HG03558 (cell line): ENCODE results near the gene CPED1.
"Not testable (repeated sequence)": the region's sequence is repeated elsewhere in the genome, so short reads cannot be mapped to it uniquely, and the experiment has no call there.

Source experiments
- ATAC-seq: cut with Tn5 transposase; IDR thresholded peaks from one replicate; pipeline ENCODE4 v1.9.1; 2021; ENCODE audit warnings: moderate number of reproducible peaks; ENCODE audit not compliant: unreplicated experiment; ENCODE audit errors: extremely low read depth

CPED1 gene

DNA sequence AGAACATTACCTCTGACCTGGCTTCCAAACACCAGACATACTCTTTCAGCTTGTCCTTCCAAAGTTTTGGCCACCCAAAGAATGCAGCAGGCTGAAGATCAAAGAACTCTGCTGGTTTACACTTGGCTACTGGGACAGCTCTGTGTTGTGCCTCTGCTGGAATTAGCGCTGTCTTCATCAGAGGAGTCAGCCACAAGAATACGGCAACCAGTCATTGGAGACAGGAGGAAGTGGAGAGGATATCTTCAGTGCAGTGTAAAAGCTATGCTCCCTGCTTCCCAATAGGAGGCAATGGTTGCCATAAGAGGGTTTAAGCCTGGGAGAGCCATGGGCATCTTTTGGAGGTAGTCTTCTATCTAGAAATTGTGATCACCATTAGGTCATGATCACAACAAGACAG lies 213.6 kb downstream of the CPED1 start:
- ATAC-seq, result no peak

DNA sequence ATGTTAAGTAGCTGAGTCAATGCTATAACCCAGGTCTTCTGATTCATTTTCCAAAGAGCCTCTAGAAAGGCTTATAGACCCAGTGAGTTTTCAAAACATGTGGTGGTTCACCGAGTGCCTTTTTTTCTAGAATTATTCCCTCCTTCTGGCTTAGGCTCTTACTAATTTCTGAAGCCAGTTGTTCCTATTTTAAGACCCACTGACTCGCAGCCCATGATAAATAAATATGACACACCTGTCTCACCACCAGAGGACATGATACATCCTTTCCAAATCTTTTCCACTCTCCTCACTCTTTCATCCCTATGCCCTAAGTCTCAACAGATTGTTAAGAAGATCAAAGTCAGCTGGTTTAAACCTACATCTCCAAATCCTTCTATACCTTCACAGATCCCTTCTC lies 214.3 kb downstream of the CPED1 start:
- no peak for ATAC-seq

DNA sequence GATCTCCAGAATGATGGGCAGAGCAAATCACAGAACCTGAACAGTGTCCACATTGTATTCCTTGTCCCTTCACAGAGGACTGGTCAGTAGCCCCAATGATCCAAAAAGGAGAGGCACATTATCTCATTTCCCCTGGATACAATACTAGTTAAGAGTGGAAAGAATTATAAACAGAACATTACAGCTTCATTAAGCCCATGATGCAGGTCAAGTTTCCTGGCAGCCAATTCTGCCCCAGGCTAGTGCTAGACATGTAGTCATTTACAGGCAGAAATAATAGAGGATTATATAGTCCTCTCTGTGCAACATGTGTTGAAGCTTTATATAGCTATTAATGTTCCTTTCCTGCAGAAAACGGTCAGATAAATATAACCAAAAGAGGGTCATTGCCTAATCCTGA lies 216.0 kb downstream of the CPED1 start:
- no peak for ATAC-seq

DNA sequence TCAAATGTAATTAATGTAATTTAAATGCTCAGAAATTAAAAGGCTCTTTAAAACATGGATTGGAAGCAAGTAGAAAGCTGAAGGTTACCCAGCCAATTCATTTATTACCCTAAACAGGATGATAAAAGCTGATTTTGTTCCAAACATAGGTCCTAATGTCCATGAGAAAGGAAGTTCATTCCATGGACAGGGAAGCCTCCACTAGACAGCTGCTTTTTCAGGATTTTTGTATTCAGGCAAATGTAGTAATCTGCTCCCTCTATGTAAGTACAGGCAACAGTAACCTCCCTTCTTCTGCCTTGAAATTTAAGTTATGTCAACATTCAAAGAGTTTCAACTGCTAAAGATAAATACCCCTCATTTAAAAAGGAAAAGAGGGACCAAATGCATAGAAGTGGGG lies 217.3 kb downstream of the CPED1 start:
- no peak for ATAC-seq

DNA sequence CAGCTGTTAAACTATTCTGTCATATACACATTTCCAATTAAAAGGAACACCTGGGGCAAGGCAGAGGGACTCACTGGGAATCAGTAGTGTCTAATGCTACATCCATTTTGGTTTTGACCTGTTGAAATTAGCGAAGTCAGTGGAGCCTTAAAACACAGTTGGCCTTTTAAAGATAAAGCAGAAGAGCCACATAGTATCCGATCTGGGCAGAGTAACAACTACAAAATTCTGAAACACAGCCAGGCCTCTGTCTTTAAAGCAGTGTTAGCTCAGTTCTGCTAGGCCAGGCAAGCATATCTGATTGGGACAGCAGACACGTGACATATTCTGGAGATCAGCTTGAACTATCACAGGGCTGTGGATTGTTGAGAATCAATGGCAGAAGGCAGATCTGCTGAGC lies 222.7 kb downstream of the CPED1 start:
- no peak for ATAC-seq

DNA sequence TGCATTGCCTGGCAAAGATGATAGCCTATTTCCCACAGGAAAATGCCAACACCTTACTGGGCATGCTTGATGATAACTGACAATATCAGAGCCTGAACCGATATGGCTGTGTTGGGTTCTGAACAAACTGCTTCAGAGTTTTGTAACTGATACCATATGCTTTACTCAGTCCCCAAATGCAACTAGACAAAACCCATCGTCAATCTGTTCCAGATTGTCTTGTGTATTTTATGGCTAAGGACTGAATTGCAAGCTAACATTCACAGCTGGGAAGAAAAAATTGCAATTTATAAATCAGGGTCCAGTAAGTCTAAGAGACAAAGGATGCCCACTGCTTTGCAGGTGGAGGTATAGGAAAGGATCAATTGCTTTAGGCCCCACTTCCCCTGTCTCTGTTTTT lies 223.5 kb downstream of the CPED1 start:
- no peak for ATAC-seq

DNA sequence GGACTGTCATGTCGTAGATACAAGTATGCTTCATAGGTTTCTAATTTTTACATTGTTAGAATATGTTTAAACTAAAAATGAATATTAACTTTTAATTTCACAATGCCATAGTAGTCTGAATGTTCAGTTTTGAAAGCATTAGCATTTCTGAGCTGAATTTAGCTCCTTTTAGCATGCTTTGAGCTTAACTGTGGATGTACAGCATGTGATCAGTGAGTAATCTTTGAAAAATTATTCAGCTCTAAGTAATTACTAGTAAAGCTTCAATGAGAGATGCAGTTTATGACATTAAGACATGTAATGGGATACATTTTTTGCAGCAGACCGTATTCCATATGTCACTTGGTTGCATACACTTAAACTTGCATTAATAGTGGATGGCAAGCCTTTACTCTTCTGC lies 226.1 kb downstream of the CPED1 start:
- no peak for ATAC-seq

DNA sequence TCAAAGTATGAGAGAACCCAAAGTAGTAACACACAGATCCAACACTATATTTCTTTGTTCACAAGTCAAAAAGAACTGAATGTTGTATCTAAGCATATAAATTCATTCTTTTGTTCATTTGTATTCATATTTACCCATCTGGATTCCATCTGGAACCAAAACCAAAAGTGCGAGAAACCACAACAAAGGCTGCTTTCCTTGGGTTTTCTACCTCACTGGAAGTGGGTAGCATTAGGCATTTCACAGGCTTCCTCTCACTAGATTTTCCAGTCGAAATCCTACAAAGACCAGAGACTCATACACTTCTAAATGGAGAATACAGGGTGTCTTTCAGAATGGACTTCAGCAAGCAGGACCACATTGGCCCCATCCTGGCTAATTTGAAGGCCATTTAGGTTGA lies 230.5 kb downstream of the CPED1 start:
- no peak for ATAC-seq

DNA sequence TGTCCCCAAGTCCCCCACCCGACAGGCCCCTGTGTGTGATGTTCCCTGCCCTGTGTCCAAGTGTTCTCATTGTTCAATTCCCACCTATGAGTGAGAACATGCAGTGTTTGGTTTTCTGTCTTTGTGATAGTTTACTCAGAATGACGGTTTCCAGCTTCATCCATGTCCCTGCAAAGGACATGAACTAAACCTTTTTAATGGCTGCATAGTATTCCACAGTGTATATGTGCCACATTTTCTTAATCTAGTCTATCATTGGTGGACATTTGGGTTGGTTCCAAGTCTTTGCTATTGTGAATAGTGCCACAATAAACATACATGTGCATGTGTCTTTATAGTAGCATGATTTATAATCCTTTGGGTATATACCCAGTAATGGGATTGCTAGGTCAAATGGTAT lies 232.6 kb downstream of the CPED1 start:
- ATAC-seq, result not testable (repeated sequence)

DNA sequence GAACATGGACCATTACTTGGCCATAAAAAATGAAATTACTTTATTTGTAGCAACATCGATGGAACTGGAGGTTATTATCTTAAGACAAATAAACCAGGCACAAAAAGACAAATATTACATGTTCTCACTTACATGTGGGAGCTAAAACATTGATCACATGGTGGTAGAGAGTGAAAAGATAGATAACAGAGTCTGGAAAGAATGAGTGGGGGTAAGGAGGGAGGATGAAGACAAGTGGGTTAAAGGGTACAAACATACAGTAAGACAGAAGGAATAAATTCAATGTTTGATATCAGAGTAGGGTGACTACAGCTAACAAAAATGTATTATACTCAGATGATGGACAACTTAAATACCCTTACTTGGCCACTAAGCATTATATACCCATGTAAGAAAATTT lies 240.3 kb downstream of the CPED1 start:
- ATAC-seq, result no peak

DNA sequence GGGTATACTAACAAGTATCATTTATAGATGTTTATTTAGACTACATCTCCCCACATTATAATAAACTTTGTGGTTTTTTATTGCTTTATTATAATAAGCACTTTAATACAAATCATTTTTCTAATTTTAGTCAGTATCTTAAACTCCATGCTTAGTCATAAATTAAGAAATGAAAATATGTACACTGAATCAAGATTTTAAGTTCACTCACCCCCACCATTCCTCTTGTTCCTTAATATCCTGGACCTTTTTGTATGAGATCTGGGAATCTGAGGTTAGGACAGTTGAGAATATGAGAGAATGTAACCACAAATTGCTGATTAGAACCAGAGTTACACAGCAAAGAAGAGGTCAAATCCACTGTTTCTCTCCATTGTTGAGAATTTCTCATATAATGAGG lies 246.7 kb downstream of the CPED1 start:
- no peak for ATAC-seq

DNA sequence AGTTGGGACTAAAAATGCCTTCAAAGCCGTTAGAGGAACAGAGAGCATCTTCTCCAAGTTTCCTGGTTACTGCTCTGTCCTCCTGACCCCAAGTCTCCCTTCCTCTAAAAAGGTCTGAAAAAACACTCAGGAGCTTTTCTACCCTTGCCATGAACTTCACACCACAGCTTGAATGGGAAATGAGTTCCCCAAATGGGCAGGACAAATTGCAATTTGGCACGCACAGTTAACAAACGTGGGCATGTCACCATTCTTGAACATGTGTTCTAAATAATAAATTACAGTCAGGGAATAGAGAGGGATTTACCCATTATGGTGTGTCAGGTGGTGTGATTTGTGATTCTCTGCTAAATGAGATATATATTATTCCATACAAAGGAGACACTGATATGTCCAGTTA lies 249.1 kb downstream of the CPED1 start:
- no peak for ATAC-seq

DNA sequence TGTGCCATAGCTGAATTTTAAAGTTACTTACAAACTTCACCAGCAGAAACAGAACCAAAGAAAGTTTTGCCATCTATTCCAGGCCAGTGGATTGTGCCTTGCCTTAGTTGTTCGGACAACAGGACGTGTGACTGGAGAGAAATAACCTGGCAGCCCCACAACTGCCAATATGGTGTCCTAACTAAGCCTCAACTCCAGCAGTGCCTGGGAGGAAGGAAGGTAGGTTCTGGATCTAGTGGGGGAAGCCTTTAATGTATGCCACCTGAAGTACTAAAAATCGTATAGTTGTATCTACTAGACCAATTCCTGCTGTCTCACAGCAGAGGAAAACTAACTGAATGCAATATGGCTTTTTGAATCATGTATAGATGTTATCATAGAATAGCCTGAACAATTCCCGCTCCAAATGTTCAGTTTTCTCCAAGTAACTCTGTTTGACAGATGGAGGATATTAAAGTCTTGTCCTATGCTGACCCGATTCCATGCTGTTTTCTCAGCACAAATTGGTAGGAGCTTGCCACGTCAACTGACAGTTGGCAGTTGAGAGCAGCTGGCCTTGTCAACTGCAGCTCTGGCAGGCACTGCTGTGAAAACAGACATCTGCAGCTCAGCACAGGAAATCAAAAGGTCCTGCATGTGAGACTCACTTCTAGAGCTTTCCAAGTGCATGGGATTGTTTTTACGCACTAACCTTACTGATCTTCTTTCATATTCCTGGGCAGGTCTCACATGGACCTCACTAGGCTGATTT lies 255.8 kb downstream of the CPED1 start:
- ATAC-seq, result no peak

DNA sequence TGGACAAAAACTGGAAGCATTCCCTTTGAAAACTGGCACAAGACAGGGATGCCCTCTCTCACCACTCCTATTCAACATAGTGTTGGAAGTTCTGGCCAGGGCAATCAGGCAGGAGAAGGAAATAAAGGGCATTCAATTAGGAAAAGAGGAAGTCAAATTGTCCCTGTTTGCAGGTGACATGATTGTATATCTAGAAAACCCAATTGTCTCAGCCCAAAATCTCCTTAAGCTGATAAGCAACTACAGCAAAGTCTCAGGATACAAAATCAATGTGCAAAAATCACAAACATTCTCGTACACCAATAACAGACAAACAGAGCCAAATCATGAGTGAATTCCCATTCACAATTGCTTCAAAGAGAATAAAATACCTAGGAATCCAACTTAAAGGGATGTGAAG lies 262.9 kb downstream of the CPED1 start:
- ATAC-seq, result not testable (repeated sequence)

DNA sequence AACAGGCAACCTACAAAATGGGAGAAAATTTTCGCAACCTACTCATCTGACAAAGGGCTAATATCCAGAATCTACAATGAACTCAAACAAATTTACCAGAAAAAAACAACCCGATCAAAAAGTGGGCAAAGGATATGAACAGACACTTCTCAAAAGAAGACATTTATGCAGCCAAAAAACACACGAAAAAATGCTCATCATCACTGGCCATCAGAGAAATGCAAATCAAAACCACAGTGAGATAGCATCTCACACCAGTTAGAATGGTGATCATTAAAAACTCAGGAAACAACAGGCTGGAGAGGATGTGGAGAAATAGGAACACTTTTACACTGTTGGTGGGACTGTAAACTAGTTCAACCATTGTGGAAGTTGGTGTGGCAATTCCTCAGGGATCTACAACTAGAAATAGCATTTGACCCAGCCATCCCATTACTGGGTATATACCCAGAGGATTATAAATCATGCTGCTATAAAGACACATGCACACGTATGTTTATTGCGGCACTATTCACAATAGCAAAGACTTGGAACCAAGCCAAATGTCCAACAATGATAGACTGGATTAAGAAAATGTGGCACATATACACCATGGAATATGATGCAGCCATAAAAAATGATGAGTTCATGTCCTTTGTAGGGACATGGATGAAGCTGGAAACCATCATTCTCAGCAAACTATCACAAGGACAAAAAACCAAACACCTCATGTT lies 264.2 kb downstream of the CPED1 start:
- not testable (repeated sequence) for ATAC-seq

DNA sequence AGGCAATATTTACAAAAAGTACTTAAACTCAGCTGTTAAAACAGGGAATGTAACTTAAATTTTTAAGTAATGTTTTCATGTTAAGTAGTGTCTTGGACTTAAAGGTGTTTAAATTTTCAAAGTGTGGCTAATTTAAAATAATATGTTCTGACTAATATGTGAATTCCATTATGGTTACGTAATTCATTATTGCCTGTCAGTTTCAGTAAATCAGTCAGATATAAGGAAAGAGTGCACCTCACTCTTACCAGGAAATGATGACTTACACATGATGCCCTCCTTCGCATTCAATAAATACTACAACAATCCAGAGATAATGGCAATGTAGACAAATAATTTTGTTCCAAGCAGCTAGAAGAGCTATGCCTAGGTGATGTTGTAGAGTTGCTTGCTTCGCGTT lies 271.3 kb downstream of the CPED1 start:
- ATAC-seq, result no peak

DNA sequence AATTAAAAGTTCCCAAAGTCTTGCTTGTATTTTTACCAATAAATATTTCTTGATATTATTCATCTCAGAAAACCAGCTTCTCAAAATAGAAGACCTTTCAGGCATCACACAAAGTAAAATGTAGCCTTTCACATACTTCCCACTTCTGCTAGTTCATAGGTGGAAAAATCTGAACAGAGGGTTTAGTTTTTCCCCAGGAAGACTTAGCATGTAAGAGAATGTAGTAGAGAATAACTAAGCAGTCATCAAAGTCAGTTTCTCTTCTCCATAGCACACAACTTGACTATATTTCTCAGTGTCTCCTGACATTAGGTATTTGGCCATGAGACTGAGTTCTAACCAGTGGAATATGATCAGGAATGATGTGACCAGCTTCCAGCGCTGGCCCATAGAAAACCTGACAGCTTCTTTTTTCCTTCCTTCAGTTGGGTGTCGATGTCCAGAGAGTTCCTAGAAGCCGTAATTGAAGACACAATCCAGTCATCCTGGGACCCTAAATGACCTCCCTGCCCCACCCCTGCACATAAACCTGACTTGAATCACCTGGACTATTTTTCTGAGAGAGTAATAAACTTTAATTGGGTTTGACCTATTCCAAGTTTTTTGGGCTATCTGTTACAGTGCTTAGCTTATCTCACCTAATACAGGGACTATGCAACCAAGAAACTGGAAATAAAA lies 272.8 kb downstream of the CPED1 start:
- ATAC-seq, result no peak

DNA sequence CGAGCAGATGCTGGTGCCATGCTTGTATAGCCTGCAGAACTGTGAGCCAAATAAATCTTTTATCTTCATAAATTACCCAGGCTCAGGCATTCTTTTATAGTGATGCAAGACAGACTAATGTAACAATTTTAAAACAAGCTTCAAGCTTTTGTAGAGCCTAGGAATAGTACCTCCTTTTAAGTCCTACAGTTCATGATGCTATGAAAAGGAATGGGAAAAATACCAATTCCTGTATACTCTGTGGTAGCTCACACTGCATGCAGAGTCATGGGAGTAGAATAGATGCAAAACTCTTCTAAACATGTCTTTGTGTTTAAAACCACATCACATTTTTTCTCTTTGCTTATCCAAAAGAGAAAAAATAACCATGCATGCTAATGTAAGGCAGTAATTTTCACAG lies 273.7 kb downstream of the CPED1 start:
- no peak for ATAC-seq

DNA sequence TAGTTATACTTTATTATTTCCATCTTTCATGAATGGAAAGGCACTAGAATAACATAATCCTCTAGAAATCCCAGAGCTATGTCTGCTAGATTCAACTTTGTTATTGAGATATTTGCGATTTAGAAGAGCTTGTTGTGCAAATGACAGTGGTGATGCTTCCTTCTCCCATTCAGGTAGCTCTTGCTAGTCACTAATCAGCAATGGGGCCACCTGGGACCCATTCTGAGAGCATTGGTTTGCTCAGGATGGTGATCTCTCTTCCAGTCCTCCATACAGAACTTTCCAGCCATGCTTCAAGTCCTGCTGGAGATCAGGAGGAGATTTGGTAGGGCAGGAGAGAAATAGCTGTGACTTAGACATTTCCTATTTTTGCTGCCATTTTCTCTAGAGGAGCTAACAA lies 274.5 kb downstream of the CPED1 start:
- no peak for ATAC-seq

DNA sequence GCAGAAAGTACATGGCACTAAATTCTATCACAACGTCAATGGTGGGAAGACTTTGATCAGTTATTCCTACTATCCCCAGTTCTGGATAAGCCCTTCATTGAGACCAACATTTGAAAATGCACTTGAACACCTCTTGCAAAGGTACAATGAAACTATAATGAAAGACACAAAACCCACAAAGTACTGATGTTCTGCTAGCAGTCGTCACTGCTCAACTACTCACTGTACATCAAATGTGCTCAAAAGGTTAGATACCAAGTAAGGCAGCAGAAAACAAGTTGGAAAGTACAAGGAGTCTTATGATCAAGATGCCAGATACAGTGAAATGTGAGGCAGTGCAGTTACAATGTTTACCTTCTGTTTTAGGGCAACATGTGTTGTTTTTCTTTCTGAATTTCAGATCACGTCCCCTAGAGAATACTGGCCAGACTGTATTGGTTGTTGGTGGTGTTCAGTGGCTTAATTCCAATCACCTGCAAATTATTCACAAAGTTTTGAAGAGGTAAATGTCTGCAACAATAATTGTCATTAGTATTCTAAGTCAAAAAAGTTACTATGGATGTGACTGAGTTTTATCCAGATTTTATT lies 277.9 kb downstream of the CPED1 start:
- no peak for ATAC-seq

DNA sequence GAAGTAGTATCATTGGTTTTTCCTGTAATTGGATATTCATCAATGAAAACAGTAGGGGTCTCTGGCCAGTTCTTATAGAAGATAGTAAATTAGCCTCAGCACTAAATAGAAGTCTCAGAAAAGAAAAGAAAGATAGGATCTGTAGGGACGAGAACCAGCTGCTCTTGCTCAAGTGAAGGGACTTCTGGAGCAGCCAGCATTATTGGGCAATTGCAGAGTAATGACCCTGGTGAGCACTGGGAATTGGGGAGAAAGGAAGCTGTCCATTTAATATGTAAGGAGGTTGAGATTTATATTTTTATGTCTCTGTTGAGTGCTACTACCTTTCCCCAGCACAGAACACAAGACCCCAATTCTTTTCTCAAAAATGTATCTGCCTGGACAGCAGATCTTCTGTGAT lies 279.1 kb downstream of the CPED1 start:
- ATAC-seq, result no peak
